GM19351 (cell line): ENCODE data around the gene TRNAU1AP.

Source experiments
- ATAC-seq: cut with Tn5 transposase; IDR thresholded peaks from one replicate; pipeline ENCODE4 v1.9.1; 2021; ENCODE audit warnings: mild to moderate bottlenecking, moderate library complexity; ENCODE audit not compliant: unreplicated experiment

The TRNAU1AP gene

GRCh38 chr1:28604411-28604810 lies 51.5 kb downstream of the TRNAU1AP start:
- no peak for ATAC-seq

- no peak for ATAC-seq
These were observed 52.1 kb downstream of the TRNAU1AP start for GRCh38 chr1:28604962-28605361.

- ATAC-seq, result no peak
These were observed 53.9 kb downstream of the TRNAU1AP start for GRCh38 chr1:28606771-28607170.

- ATAC-seq, result no peak
These were observed 60.3 kb downstream of the TRNAU1AP start for GRCh38 chr1:28613175-28613574.
